Peyer's patch (tissue), 4 donors: ENCODE data around the gene PGM5.

Experiments
- CTCF ChIP-seq, 6 experiments: fragments of 450-650 bp in 4 of 6; fragments of 200-600 bp in 2 of 6; sonication (generic) in 1 of 6; IDR thresholded peaks; one replicate each; pipeline ENCODE4 v1.5.1; 2017 to 2019; ENCODE audit warnings: antibody characterized with exemption in 6 of 6, mild to moderate bottlenecking in 3 of 6, moderate library complexity in 1 of 6
- POLR2A ChIP-seq, 2 donors: fragments of 450-650 bp; IDR thresholded peaks; one replicate each; pipeline ENCODE4 v1.5.1; 2017; ENCODE audit warnings: antibody characterized with exemption in 2 of 2, mild to moderate bottlenecking in 2 of 2, moderate library complexity in 2 of 2

- TF ChIP-seq CTCF (IDR thresholded peaks at IDR 0.05) (no peak), POLR2A (IDR thresholded peaks at IDR 0.05) (no peak)
Observed at GRCh38 chr9:68538200-68538599, 181.8 kb downstream of the PGM5 start.
